CD4-positive, alpha-beta memory T cell (primary cell): ENCODE measurements around the gene ERBB4. TPM values are rescaled to one million over a fixed set of nuclear protein-coding genes. Genes with fewer than 3 reads are reported as not detected.
"Not testable (repeated sequence)": the region's sequence is repeated elsewhere in the genome, so short reads cannot be mapped to it uniquely, and the experiment has no call there.

Source experiments
- CTCF ChIA-PET: fragments of 350-600 bp; sonication (Branson Sonifier 250); formaldehyde crosslinking; loops from one replicate; lab custom pipeline; 2021; ENCODE audit warnings: inconsistent platforms; ENCODE audit not compliant: partially characterized antibody; lab: Charles Lee
- POLR2A ChIA-PET: fragments of 350-600 bp; sonication (Branson Sonifier 250); formaldehyde crosslinking; loops from one replicate; lab custom pipeline; 2021; ENCODE audit not compliant: partially characterized antibody; lab: Charles Lee
- DNase-seq, 5 donors: peaks; one replicate each; pipeline versions ENCODE4 v3.0.0 to v3.0.0-alpha.2; 2020 to 2022; ENCODE audit warnings: mixed read lengths in 1 of 5
- H3K27ac ChIP-seq: one replicate; pipeline ENCODE4 v1.7.0; 2013; ENCODE audit warnings: low read depth, low read length
- H3K27me3 ChIP-seq: 2 replicates; pipeline ENCODE4 v1.7.0; 2013; ENCODE audit warnings: mild to moderate bottlenecking, low read length, moderate library complexity; ENCODE audit not compliant: insufficient read depth
- H3K36me3 ChIP-seq: 2 replicates; pipeline ENCODE4 v1.7.0; 2013; ENCODE audit warnings: mild to moderate bottlenecking, low read length, moderate library complexity; ENCODE audit not compliant: insufficient read depth
- H3K4me1 ChIP-seq: 2 replicates; pipeline ENCODE4 v1.7.0; 2013; ENCODE audit warnings: mild to moderate bottlenecking, low read length, moderate library complexity; ENCODE audit not compliant: insufficient read depth
- H3K4me3 ChIP-seq, 2 donors: one replicate each; pipeline ENCODE4 v1.7.0; 2013; ENCODE audit warnings: low read length in 2 of 2, mild to moderate bottlenecking in 1 of 2
- H3K9me3 ChIP-seq, 2 donors: one replicate each; pipeline ENCODE4 v1.7.0; 2013; ENCODE audit warnings: low read length in 2 of 2, control low read depth in 1 of 2; ENCODE audit not compliant: control insufficient read depth in 1 of 2
- H3K27ac Mint-ChIP-seq, 7 donors: one replicate each; pipeline ENCODE4 v1.8.0; 2020 to 2021; ENCODE audit warnings: mixed read lengths in 7 of 7, mild to moderate bottlenecking in 6 of 7, inconsistent platforms in 3 of 7, moderate library complexity in 3 of 7
- H3K27me3 Mint-ChIP-seq, 2 donors: one replicate each; pipeline ENCODE4 v1.8.0; 2020 to 2021; ENCODE audit warnings: mixed read lengths in 2 of 2
- H3K36me3 Mint-ChIP-seq, 2 donors: one replicate each; pipeline ENCODE4 v1.8.0; 2020 to 2021; ENCODE audit warnings: mixed read lengths in 2 of 2, inconsistent platforms in 1 of 2, mild to moderate bottlenecking in 1 of 2
- H3K4me1 Mint-ChIP-seq, 4 donors: one replicate each; pipeline ENCODE4 v1.8.0; 2020 to 2021; ENCODE audit warnings: mixed read lengths in 4 of 4, mild to moderate bottlenecking in 1 of 4
- H3K4me3 Mint-ChIP-seq, 8 donors: one replicate each; pipeline ENCODE4 v1.8.0; 2020 to 2021; ENCODE audit warnings: mixed read lengths in 8 of 8, mild to moderate bottlenecking in 7 of 8, moderate library complexity in 6 of 8, inconsistent platforms in 3 of 8
- H3K9me3 Mint-ChIP-seq, 8 donors: one replicate each; pipeline ENCODE4 v1.8.0; 2020 to 2021; ENCODE audit warnings: mixed read lengths in 8 of 8, mild to moderate bottlenecking in 5 of 8, inconsistent platforms in 3 of 8, moderate library complexity in 1 of 8
- intact Hi-C: fragments of 100-400 bp; cut with micrococcal nuclease; formaldehyde crosslinking; loops from one replicate; pipeline ENCODE4 v1.15.1; 2023
- polyA plus RNA-seq, 2 donors: library from polyadenylated mRNA; unstranded; fragments of 300-500 nt; fragmentation: Illumina TruSeq; gene quantifications; one replicate each; pipeline ENCODE4 v1.2.3, GENCODE V29; 2021
- total RNA-seq, 2 experiments: library from RNA; stranded (reverse); gene quantifications; one replicate each; pipeline ENCODE4 v1.2.3, GENCODE V29; 2021

The ERBB4 gene
- total and polyA plus RNA-seq, 4 experiments from 2014 or later: not detected

GRCh38 chr2:212467551-212467950 is 71.1 kb downstream of the ERBB4 start:
- H3K27me3 Mint-ChIP-seq, H3K4me1 ChIP-seq, H3K9me3 ChIP-seq, H3K4me3 Mint-ChIP-seq, CTCF ChIA-PET, intact Hi-C loops, H3K4me1 Mint-ChIP-seq, H3K27ac Mint-ChIP-seq, DNase-seq, H3K27ac ChIP-seq, H3K36me3 Mint-ChIP-seq, H3K4me3 ChIP-seq, H3K27me3 ChIP-seq, POLR2A ChIA-PET, H3K36me3 ChIP-seq: not testable (repeated sequence)
- peaks cover 0 to 10% (median 2%) of the 10 kb centered on the region in 8 donors for H3K9me3 Mint-ChIP-seq

GRCh38 chr2:212465456-212465855 is 73.1 kb downstream of the ERBB4 start:
- H3K9me3 ChIP-seq: no peaks in the 10 kb centered on the region
- H3K4me1 Mint-ChIP-seq: no peaks in the 10 kb centered on the region
- no peaks in the 10 kb centered on the region for H3K36me3 Mint-ChIP-seq
- H3K27me3 ChIP-seq: no peaks in the 10 kb centered on the region
- intact Hi-C loops: no loop called here
- no peak for DNase-seq
- no peaks in the 10 kb centered on the region for H3K4me1 ChIP-seq
- no peaks in the 10 kb centered on the region for H3K27me3 Mint-ChIP-seq
- no peak overlapping the region for H3K27ac ChIP-seq
- no peak overlapping the region for H3K4me3 Mint-ChIP-seq
- H3K9me3 Mint-ChIP-seq: peaks cover 3 to 18% (median 7%) of the 10 kb centered on the region in 8 donors
- H3K36me3 ChIP-seq: no peaks in the 10 kb centered on the region
- CTCF ChIA-PET: no interaction called here
- no peak overlapping the region for H3K27ac Mint-ChIP-seq
- H3K4me3 ChIP-seq: no peak overlapping the region
- POLR2A ChIA-PET: no interaction called here

DNA sequence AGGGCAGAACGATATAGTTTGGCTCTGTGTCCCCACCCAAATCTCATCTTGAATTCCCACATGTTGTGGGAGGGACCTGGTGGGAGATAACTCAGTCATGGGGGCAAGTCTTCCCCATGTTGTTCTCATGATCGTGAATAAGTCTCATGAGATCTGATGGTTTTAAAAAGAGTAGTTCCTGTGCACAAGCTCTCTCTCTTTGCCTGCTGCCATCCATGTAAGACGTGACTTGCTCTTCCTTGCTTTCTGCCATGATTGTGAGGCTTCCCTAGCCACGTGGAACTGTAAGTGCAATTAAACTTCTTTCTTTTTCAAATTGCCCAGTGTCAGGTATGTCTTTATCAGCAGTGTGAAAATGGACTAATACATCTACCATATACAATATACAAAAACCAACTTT is 76.9 kb downstream of the ERBB4 start:
- H3K36me3 Mint-ChIP-seq, DNase-seq, H3K27me3 Mint-ChIP-seq, H3K27me3 ChIP-seq, H3K9me3 ChIP-seq, H3K4me1 ChIP-seq, H3K27ac ChIP-seq, H3K4me3 Mint-ChIP-seq, CTCF ChIA-PET, H3K36me3 ChIP-seq, intact Hi-C loops, H3K4me3 ChIP-seq, POLR2A ChIA-PET, H3K4me1 Mint-ChIP-seq, H3K27ac Mint-ChIP-seq: not testable (repeated sequence)
- peaks cover 3 to 18% (median 10%) of the 10 kb centered on the region in 8 donors for H3K9me3 Mint-ChIP-seq

DNA sequence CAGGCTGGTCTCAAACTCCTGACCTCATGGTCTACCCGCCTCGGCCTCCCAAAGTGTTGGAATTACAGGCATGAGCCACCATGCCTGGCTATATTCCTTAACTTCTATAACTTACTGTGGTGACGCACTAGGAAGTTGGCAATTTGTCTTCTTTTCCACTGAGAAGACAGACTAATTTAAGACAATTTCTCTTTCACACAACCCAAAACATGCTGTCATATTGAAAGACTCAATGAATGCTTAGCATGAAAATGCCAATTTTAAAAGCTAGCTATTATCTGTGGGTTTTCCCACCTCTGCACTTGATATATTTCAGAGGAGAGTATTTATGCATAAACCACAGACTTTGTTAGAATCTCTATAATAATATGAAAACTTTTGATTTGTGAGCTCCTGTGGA is 84.5 kb downstream of the ERBB4 start:
- CTCF ChIA-PET: no interaction called here
- Mint-ChIP-seq H3K4me1 (no peaks in the 10 kb centered on the region), H3K9me3 (peaks cover 0 to 5% (median 3%) of the 10 kb centered on the region in 8 donors), H3K36me3 (no peaks in the 10 kb centered on the region), H3K27me3 (no peaks in the 10 kb centered on the region), H3K4me3 (no peak overlapping the region), H3K27ac (no peak overlapping the region)
- Histone ChIP-seq H3K36me3 (no peaks in the 10 kb centered on the region), H3K27ac (no peak overlapping the region), H3K4me1 (no peaks in the 10 kb centered on the region), H3K4me3 (no peak overlapping the region), H3K27me3 (no peaks in the 10 kb centered on the region), H3K9me3 (no peaks in the 10 kb centered on the region)
- no peak for DNase-seq
- intact Hi-C loops: no loop called here
- POLR2A ChIA-PET: no interaction called here

DNA sequence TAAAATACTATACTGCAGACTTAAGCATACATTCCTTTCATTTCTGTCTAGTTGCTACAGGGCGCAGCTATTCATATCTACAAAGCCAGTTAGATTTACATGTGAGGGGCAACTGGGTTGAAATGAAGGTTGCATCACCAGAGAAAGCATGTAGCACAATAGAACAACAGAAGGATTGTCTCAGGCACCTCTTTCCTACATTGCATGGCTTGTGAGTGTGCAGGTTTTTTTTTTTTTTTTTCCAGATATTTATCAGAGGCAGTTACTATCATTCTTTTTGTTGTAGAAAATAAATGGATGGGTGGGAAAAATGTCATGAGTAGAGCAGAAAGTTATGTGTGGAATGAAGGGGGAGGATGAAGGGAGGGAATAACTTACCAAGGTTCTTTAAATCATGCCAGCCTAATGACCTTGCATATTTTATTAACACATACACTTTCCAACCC is 86.8 kb downstream of the ERBB4 start:
- intact Hi-C loops: no loop called here
- Mint-ChIP-seq H3K36me3 (no peaks in the 10 kb centered on the region), H3K4me1 (no peaks in the 10 kb centered on the region), H3K9me3 (peaks cover 0 to 4% (median 0%) of the 10 kb centered on the region in 8 donors), H3K4me3 (no peak overlapping the region), H3K27me3 (no peaks in the 10 kb centered on the region), H3K27ac (no peak overlapping the region)
- Histone ChIP-seq H3K4me3 (no peak overlapping the region), H3K9me3 (no peaks in the 10 kb centered on the region), H3K27me3 (no peaks in the 10 kb centered on the region), H3K27ac (no peak overlapping the region), H3K4me1 (no peaks in the 10 kb centered on the region), H3K36me3 (no peaks in the 10 kb centered on the region)
- no peak for DNase-seq
- CTCF ChIA-PET: no interaction called here
- POLR2A ChIA-PET: no interaction called here

DNA sequence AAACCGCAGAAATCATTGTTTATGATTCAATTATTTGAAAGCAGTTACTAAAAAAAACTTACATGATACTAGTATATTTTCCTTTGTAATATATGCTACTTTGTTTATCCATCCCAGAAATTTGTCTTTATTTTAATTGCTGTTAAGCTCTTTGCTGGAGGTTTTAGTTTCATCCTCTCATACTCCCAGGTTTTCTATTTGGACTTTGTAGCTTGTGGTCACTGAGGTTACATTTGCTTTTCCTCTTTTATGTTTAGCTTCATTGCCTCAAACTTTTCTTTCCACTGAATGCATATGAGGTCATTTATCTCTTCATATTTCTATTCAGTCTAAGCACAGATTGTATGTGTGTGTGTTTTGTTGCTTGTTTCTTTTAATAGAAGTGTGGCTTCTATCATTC is 89.9 kb downstream of the ERBB4 start:
- H3K36me3 Mint-ChIP-seq: no peaks in the 10 kb centered on the region
- H3K27me3 Mint-ChIP-seq: no peaks in the 10 kb centered on the region
- Histone ChIP-seq H3K27me3 (no peaks in the 10 kb centered on the region), H3K9me3 (no peaks in the 10 kb centered on the region), H3K4me1 (no peaks in the 10 kb centered on the region), H3K27ac (no peak overlapping the region), H3K4me3 (no peak overlapping the region), H3K36me3 (no peaks in the 10 kb centered on the region)
- POLR2A ChIA-PET: no interaction called here
- intact Hi-C loops: no loop called here
- H3K9me3 Mint-ChIP-seq: peaks cover 0 to 7% (median 3%) of the 10 kb centered on the region in 8 donors
- no peak overlapping the region for H3K4me3 Mint-ChIP-seq
- CTCF ChIA-PET: no interaction called here
- no peaks in the 10 kb centered on the region for H3K4me1 Mint-ChIP-seq
- DNase-seq: no peak
- H3K27ac Mint-ChIP-seq: no peak overlapping the region

DNA sequence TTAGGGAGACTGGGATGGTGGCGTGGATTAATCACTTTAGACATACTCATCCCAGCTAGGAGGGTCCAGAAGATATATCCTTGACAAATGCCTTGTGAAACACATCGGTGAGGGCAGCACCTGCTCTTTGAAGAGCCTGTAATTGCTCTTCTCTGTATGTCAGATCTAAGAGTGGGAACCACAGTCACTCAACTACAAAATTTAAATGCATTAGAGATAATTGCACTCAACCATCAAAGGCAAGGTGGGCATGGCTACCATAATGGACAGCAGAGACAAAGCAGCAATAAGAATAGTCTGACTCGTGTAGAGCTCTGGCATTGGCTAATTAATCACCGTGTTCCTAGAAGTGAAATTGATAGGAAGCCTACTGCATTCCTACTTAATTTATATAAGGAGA is 96.8 kb downstream of the ERBB4 start:
- Mint-ChIP-seq H3K4me1 (no peaks in the 10 kb centered on the region), H3K4me3 (no peak overlapping the region), H3K27ac (no peak overlapping the region), H3K9me3 (peaks cover 0 to 22% (median 12%) of the 10 kb centered on the region in 8 donors), H3K36me3 (no peaks in the 10 kb centered on the region), H3K27me3 (no peaks in the 10 kb centered on the region)
- CTCF ChIA-PET: no interaction called here
- Histone ChIP-seq H3K36me3 (no peaks in the 10 kb centered on the region), H3K27me3 (no peaks in the 10 kb centered on the region), H3K9me3 (no peaks in the 10 kb centered on the region), H3K4me3 (no peak overlapping the region), H3K27ac (no peak overlapping the region), H3K4me1 (no peaks in the 10 kb centered on the region)
- intact Hi-C loops: no loop called here
- POLR2A ChIA-PET: no interaction called here
- DNase-seq: no peak

DNA sequence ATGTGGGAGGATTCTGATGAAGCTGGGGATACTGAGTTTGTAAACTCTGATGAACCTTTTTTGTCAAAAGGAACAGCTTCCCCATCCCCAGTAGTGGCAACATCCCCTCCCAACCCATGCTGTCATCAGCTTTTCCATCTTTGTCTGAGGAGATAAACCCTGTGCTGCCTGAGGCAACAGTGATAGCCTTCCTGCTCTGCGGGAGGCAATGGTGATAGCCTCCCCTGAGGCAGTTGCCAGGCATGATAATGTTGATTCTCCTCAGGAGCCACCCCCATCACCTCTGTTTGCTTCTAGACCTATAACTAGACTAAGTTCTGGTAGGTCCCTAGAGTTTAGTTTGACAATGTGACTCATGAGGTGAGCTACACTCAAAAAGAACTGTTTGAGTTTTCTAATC is 97.5 kb downstream of the ERBB4 start:
- CTCF ChIA-PET: no interaction called here
- Mint-ChIP-seq H3K27me3 (no peaks in the 10 kb centered on the region), H3K9me3 (peaks cover 0 to 22% (median 12%) of the 10 kb centered on the region in 8 donors), H3K4me1 (no peaks in the 10 kb centered on the region), H3K27ac (no peak overlapping the region), H3K4me3 (no peak overlapping the region), H3K36me3 (no peaks in the 10 kb centered on the region)
- intact Hi-C loops: no loop called here
- POLR2A ChIA-PET: no interaction called here
- DNase-seq: no peak
- Histone ChIP-seq H3K4me3 (no peak overlapping the region), H3K9me3 (no peaks in the 10 kb centered on the region), H3K4me1 (no peaks in the 10 kb centered on the region), H3K27ac (no peak overlapping the region), H3K27me3 (no peaks in the 10 kb centered on the region), H3K36me3 (no peaks in the 10 kb centered on the region)
